GM23248 (cell line): Measurements from ENCODE around the gene DMBX1.

Source experiments
- EZH2 ChIP-seq: fragments of 200-600 bp; sonication (generic); IDR thresholded peaks from 2 replicates; pipeline ENCODE4 v1.6.1; 2018; ENCODE audit warnings: antibody characterized with exemption, mild to moderate bottlenecking; ENCODE audit not compliant: insufficient read depth, poor library complexity, severe bottlenecking
- EZH2phosphoT487 ChIP-seq: fragments of 200-600 bp; sonication (generic); IDR thresholded peaks from 2 replicates; pipeline ENCODE4 v1.6.1; 2018; ENCODE audit warnings: antibody characterized with exemption, moderate library complexity, mild to moderate bottlenecking, low read depth; ENCODE audit not compliant: insufficient read depth

- TF ChIP-seq EZH2 (no peak), EZH2phosphoT487 (no peak)
These were observed 48.5 kb downstream of the DMBX1 start for GRCh38 chr1:46538147-46538546.
